ENCODE data around the gene MCF2L2.
"Not testable (repeated sequence)": the region's sequence is repeated elsewhere in the genome, so short reads cannot be mapped to it uniquely, and the experiment has no call there.

MCF2L2 gene

GRCh38 chr3:183428447-183429211 is at the start of gene MCF2L2:
Gene MCF2L2 (minus strand): TSS chr3:183428619. CDS start chr3:183427977, 642 bp downstream.
- TF ChIP-seq ZFP3 (CRISPR knock-in tag; IDR thresholded peaks at IDR 0.05), result no peak
- TF ChIP-seq BACH2 (CRISPR knock-in tag; IDR thresholded peaks at IDR 0.05; ENCODE audit: borderline replicate concordance), result no peak
- TF ChIP-seq ARNTL (CRISPR knock-in tag; IDR thresholded peaks at IDR 0.05; ENCODE audit: borderline replicate concordance, low read depth), result no peak
- no peak for TF ChIP-seq CSDC2 (CRISPR knock-in tag; IDR thresholded peaks at IDR 0.05)
- no peak for TF ChIP-seq POU6F1 (CRISPR knock-in tag; IDR thresholded peaks at IDR 0.05; ENCODE audit: borderline replicate concordance, low read depth)
- TF ChIP-seq CSRNP3 (CRISPR knock-in tag; IDR thresholded peaks at IDR 0.05), result no peak
- ATAC-seq, result peak; percentile 84

- TF ChIP-seq ZFP30 (CRISPR knock-in tag; IDR thresholded peaks at IDR 0.05), result no peak
- TF ChIP-seq POU6F1 (CRISPR knock-in tag; IDR thresholded peaks at IDR 0.05; ENCODE audit: borderline replicate concordance, low read depth), result no peak
- TF ChIP-seq PATZ1 (CRISPR knock-in tag; IDR thresholded peaks at IDR 0.05; ENCODE audit: borderline replicate concordance), result no peak
- TF ChIP-seq BACH2 (CRISPR knock-in tag; IDR thresholded peaks at IDR 0.05; ENCODE audit: borderline replicate concordance), result no peak
- TF ChIP-seq TOX (CRISPR knock-in tag; IDR thresholded peaks at IDR 0.05; ENCODE audit: borderline replicate concordance), result no peak
- no peak for TF ChIP-seq ARNTL (CRISPR knock-in tag; IDR thresholded peaks at IDR 0.05; ENCODE audit: borderline replicate concordance, low read depth)
- TF ChIP-seq ZNF565 (CRISPR knock-in tag; conservative IDR thresholded peaks at IDR 0.05; ENCODE audit: low read depth), result no peak
- no peak for ATAC-seq
Measured at GRCh38 chr3:183477801-183478456, 49.5 kb upstream of the MCF2L2 start.

GRCh38 chr3:183475764-183476162 is 47.3 kb upstream of the MCF2L2 start:
- ATAC-seq, result not testable (repeated sequence)

GRCh38 chr3:183475016-183475763 is 46.8 kb upstream of the MCF2L2 start:
- no peak for ATAC-seq
- TF ChIP-seq GLIS3 (CRISPR knock-in tag; IDR thresholded peaks at IDR 0.05) (no peak), TOX (CRISPR knock-in tag; IDR thresholded peaks at IDR 0.05; ENCODE audit: borderline replicate concordance) (no peak), ISL1 (CRISPR knock-in tag; IDR thresholded peaks at IDR 0.05) (no peak)

GRCh38 chr3:183473969-183474368 is 45.5 kb upstream of the MCF2L2 start:
- TF ChIP-seq ZNF565 (CRISPR knock-in tag; conservative IDR thresholded peaks at IDR 0.05; ENCODE audit: low read depth) (no peak), ZNF70 (CRISPR knock-in tag; IDR thresholded peaks at IDR 0.05) (no peak), ISL1 (CRISPR knock-in tag; IDR thresholded peaks at IDR 0.05) (no peak), TOX (CRISPR knock-in tag; IDR thresholded peaks at IDR 0.05; ENCODE audit: borderline replicate concordance) (no peak), ARNTL (CRISPR knock-in tag; IDR thresholded peaks at IDR 0.05; ENCODE audit: borderline replicate concordance, low read depth) (no peak)
- no peak for ATAC-seq

GRCh38 chr3:183472155-183472554 is 43.7 kb upstream of the MCF2L2 start:
- no peak for ATAC-seq
- TF ChIP-seq CSDC2 (CRISPR knock-in tag; IDR thresholded peaks at IDR 0.05) (no peak), ZNF565 (CRISPR knock-in tag; conservative IDR thresholded peaks at IDR 0.05; ENCODE audit: low read depth) (no peak)

Data from SK-N-SH treated with all-trans-retinoic acid at 6 μM for 48 hours (cell line).